Suprapubic skin (tissue), 4 donors: ENCODE results near the gene MED1.
"Not testable (repeated sequence)": the region's sequence is repeated elsewhere in the genome, so short reads cannot be mapped to it uniquely, and the experiment has no call there.

ENCODE experiments used
- EP300 ChIP-seq: sonication (generic); formaldehyde crosslinking; IDR thresholded peaks from one replicate; pipeline ENCODE4 v1.6.1; 2017; ENCODE audit warnings: antibody characterized with exemption
- POLR2AphosphoS5 ChIP-seq, 3 donors: sonication (generic); formaldehyde crosslinking; IDR thresholded peaks; one replicate each; pipeline ENCODE4 v1.6.1; 2017; ENCODE audit warnings: antibody characterized with exemption in 3 of 3
- TF ChIP-seq, protein P1 (sequence below), 2 donors: fragments of 200-600 bp in 1 of 2; fragments of 450-650 bp in 1 of 2; sonication (generic) in 1 of 2; IDR thresholded peaks; one replicate each; pipeline ENCODE4 v1.5.1; 2016 to 2019; ENCODE audit warnings: antibody characterized with exemption in 2 of 2, mild to moderate bottlenecking in 1 of 2, moderate library complexity in 1 of 2

DNA sequence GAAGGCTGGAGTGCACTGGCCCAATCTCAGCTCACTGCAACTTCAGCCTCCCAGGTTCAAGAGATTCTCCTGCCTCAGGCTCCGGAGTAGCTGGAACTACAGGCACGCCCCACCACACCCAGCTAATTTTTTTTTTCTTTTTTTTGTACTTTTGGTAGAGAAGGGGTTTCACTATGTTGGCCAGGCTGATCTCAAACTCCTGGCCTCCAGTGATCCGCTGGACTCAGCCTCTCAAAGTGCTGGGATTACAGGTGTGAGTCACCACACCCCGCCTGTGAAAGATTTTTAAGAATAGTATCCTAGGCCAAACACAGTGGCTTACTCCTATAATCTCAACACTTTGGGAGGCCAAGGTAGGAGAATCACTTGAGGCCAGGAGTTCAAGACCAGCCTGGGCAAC, 83.3 kb downstream of the MED1 start:
- TF ChIP-seq, protein P1, sequence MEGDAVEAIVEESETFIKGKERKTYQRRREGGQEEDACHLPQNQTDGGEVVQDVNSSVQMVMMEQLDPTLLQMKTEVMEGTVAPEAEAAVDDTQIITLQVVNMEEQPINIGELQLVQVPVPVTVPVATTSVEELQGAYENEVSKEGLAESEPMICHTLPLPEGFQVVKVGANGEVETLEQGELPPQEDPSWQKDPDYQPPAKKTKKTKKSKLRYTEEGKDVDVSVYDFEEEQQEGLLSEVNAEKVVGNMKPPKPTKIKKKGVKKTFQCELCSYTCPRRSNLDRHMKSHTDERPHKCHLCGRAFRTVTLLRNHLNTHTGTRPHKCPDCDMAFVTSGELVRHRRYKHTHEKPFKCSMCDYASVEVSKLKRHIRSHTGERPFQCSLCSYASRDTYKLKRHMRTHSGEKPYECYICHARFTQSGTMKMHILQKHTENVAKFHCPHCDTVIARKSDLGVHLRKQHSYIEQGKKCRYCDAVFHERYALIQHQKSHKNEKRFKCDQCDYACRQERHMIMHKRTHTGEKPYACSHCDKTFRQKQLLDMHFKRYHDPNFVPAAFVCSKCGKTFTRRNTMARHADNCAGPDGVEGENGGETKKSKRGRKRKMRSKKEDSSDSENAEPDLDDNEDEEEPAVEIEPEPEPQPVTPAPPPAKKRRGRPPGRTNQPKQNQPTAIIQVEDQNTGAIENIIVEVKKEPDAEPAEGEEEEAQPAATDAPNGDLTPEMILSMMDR (IDR thresholded peaks at IDR 0.05) = not testable (repeated sequence)
- not testable (repeated sequence) for TF ChIP-seq EP300; POLR2AphosphoS5 (IDR thresholded peaks at IDR 0.05)
